ENCODE measurements around the gene AGBL5.
A peak's percentile ranks its signal among the peaks of the same experiment; 100 is the strongest.

Gene AGBL5

DNA sequence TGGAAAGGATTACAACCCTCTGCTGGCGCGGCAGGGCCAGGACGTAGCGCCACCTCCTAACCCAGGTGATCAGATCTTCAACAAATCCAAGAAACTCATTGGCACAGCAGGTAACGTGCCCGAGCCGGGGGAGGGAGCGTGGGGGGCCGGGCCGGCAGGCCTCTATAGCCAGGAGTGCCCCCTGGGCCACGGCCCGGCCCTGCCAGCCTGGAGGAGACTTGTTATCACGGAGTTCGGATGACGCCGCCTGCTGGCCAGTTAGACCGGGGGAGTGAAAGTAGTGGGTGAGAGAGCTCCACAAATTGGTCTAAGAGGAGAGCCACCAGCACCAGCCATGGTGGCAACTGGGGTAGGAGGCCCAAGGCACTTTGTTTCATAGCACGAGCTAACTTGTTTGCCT is 27.3 kb upstream of the AGBL5 start:
- DNase-seq: peak; percentile 83

DNA sequence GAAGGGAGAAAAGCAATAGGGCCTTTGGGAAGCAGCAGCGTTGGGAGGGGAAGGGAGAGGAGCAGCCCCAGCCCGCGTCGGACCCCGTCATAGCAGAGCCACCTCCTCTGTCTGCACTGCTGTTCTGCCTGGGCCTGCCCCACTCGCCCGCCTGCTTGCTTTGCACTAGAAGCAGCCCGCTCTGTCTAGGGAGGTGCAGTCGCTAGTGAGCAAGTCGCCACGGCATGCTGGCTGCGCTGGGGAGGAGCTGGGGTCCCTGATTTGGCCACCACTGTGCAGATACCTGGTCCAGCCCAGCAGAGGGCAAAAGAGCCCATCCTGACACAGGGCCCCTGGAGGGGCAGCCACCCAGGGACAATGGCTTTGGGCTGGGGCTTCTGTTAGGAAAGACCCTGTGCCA is 26.7 kb upstream of the AGBL5 start:
- DNase-seq: no peak

DNA sequence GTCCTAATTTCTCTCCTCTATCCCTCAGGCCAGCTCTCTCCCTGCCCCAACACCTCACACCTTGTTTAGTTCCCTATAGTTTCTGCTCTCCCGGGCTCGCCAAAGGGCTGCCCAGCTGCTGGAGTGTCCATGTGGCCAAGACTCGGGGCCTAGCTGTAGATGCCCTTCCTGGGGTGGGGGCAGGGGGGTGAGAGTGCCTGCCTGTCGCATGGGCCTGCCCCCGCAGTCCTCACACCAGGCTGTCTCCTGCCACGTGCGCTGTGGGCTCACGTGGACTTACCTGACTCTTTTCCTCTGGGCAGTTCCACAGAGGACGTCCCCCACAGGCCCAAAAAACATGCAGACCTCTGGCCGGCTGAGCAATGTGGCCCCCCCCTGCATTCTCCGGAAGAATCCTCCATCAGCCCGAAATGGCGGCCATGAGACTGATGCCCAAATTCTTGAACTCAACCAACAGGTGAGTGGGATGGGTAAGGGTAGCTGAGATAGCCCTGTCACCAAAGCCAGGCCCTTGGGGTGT is 26.1 kb upstream of the AGBL5 start:
- DNase-seq: no peak

DNA sequence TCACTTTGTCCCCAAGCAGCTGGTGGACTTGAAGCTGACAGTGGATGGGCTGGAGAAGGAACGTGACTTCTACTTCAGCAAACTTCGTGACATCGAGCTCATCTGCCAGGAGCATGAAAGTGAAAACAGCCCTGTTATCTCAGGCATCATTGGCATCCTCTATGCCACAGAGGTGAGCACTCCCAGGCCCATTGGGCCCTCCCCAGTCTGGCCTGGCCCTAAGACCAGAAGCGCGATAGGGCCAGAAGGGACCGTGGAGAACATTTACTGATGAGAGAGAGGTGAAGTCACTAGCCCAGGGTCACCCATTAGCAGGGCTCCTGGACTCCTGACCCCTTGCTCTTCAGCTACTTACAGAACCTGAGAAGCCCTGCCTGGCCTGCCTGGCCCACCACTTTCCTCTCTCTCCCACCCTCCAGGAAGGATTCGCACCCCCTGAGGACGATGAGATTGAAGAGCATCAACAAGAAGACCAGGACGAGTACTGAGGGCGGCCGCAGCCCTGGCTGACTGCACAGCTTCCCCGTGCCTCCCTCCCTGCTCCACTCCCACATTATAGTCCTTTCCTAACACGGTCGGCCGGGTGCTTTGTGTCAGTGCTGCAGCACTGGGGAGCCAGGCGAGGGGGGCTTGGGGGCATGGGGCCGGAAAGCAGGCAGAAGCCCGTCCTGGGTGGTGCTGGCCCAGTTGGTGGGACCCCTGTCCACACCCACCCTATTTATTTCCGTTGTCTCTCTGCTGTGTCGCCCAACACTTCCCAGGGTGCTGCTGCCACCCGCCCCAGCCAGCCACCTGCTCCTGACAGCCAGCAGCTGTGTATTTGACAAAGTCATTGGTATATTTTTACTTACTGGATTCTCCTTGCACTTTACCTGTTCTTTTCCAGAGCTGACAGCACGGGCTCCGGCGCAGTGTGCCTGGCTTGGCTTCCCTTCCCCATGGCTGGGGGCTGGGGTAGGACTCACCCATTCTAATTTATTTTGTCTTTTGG is 25.3 kb upstream of the AGBL5 start:
- no peak for DNase-seq

DNA sequence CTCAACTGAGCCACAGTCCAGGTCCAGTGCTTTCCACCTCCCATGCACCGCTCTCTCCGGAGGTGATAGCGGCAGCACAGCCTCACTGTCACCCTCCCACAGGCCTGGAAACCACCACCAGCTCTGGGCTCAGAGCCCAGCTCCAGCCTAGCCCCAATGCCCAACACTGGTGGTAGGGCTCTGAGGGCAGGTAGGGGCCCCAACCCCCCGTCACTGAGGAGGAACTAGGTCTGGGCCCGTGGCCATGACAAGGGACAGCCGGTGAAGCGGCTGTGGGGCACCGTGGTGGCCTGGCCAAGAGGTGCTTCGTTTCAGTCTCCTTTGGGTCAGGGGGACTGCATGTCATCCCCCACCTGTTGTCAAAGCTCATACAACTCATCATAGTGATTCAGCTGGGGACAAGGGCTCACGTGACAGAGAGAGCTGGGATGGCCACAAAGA is 24.2 kb upstream of the AGBL5 start:
- no peak for DNase-seq

DNA sequence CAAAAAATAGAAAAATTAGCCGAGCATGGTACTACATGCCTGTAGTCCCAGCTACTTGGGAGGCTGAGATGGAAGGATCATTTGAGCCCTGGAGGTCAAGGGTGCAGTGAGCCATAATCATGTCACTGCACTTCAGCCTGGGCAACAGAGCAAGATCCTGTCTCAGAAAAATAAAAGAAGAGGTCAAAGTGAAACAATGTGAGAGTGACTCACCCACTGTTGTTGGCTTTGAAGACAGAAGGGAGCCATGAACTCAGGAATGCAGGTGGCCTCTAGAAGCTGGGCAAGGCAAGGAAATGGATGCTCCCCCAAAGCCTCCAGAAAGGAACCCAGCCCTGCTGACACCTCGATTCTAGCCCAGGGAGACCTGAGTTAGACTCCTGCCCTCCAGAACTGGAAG is 22.4 kb upstream of the AGBL5 start:
- no peak for DNase-seq

DNA sequence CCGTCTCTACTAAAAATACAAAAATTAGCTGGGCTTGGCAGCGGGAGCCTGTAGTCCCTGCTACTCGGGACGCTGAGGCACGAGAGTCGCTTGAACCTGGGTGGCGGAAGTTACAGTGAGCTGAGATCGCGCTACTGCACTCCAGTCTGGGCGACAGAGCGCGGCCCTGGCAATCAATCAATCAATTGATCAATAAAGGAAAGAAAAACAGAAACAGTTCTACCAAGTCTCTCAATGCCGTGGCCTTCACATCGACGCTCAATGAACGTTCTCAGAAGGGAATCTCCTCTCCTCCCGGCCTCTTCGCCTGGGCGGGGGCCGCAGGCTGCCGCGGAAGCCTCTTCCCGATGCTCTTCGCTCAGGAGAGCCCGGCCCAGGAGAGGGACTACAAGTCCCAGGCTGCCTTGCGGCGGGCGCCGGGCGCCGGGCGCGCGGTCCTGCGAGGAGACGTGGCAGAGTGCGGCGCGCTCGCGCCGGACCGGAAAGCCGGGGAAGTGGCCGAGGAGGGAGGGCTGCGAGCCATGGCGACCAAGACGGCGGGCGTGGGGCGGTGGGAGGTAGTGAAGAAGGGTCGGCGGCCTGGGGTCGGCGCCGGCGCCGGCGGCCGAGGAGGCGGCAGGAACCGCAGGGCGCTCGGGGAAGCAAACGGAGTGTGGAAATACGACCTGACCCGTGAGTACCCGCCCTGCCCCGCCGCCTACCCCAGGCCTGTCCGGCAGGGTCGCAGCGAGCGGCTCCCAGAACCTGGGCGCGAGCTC is 18.8 kb upstream of the AGBL5 start, which contains the start of gene TMEM214:
TSS of gene TMEM214 (plus strand) at position 471 of the 758 bp plus-strand sequence. CDS start at position 522, 51 bp downstream.
- DNase-seq: peak; percentile 96

DNA sequence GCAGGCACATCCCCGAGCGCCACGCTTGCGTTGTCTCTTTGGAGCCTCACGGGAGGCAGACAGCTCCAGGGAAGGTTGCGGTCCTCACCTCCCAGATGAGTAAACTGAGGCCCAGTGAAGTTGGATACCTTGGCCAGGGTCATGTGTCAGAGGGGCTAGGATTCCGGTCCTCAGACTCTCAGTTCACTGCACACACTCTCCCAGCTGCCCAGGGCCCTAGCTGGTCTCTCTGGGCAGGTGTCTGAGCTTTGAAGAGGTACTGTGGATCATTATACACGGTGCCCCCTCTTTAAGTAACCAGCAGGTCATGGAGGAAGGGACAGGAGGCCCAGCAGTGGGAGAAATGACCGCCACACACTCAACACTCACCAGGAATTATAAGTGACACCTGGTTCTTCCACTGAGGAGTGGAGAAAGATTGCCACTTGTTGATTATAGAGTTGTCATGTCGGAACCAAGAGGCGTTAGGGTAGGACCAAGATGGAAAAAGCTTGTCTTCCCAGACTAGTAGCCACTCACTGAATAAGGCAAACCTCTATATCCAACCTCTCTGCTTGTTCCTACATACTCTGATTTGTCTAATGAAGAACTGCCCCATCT is 18.1 kb upstream of the AGBL5 start:
- no peak for DNase-seq

DNA sequence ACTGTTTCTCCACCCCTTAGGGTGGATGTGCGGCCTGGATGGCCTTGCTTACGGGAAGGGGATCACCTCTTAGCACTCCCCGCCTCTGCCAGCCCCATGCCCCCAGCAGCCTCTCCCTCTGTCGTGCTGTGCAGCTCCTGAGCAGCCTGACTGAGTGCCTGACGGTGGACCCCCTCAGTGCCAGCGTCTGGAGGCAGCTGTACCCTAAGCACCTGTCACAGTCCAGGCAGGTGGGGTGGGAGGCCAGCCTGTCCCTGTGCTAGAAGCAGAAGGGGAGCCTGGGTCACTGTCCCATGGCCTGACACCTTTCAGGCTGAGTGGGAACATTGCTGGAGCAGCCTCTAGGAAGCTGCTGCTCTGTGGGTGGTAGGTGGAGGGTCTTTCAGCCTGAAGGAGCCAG is 13.5 kb upstream of the AGBL5 start:
- no peak for DNase-seq

DNA sequence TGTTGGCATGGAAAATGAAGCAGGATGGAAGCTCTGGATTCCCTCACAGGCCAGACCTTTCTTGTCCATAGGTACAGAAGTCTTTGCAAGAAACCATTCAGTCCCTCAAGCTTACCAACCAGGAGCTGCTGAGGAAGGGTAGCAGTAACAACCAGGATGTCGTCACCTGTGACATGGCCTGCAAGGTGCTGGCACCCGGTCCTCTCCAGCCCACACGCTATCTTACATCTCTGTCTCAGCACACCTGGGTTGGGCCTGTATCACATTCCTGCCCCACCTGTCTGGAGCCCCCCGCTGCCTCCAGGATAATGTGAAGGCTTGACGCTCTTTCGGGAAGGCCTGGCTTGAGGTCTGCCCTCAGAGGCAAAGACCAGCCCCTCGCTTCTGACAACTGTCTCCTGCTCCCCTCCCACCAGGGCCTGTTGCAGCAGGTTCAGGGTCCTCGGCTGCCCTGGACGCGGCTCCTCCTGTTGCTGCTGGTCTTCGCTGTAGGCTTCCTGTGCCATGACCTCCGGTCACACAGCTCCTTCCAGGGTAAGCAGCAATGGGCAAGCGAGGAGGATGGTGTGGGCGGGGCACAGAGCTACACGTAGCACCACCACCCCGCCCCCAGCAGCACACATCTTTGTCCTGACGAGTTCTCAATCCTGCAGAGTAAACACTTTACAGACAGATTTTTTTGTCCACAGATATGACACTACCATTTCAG is 12.7 kb upstream of the AGBL5 start:
- DNase-seq: no peak

DNA sequence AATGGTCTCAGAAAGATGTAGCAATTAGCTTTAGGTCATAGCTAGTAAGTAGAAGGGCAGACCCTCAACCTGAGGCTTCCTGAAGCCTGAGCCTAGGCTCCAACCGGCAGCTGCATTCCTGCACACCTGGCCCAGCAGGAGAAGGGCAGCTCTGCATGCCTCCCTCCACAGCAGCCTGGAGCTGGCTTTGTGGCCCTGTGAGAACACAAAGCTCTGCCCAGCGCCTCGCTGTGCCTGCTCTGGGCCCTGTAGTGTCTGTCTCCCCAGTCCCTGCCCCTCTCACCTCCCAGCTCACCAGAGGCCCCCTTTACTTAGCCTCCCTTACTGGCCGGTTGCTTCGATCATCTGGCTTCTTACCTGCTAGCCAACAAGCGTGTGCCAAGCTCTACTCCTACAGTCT is 12.0 kb upstream of the AGBL5 start:
- no peak for DNase-seq

DNA sequence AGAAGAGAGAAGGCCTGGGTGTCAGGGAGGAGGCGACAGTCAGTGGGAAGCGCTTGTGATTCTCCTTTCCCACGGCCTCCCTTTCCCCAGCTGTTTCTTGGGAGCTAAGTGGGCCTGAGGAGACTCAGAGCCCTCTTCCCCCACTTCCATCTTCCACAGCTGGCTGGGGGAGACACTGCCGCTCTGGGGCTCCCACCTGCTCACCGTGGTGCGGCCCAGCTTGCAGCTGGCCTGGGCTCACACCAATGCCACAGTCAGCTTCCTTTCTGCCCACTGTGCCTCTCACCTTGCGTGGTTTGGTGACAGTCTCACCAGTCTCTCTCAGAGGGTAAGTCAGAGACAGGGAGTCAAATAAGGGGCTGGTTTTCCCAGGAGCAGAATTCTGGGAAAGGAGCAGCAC is 11.6 kb upstream of the AGBL5 start:
- DNase-seq: no peak

DNA sequence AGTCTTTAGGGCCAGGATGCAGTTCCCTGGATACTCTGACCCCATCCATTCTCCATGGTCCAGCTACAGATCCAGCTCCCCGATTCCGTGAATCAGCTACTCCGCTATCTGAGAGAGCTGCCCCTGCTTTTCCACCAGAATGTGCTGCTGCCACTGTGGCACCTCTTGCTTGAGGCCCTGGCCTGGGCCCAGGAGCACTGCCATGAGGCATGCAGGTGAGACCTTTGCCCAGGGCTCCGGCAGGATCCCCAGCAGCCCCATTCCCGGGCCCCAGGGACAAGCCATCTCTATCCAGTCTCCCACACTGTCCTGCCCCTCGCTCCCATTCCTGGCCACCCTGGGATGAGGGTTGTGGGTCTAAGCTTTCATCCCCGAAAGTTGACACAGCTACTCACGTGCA is 11.2 kb upstream of the AGBL5 start:
- DNase-seq: no peak

DNA sequence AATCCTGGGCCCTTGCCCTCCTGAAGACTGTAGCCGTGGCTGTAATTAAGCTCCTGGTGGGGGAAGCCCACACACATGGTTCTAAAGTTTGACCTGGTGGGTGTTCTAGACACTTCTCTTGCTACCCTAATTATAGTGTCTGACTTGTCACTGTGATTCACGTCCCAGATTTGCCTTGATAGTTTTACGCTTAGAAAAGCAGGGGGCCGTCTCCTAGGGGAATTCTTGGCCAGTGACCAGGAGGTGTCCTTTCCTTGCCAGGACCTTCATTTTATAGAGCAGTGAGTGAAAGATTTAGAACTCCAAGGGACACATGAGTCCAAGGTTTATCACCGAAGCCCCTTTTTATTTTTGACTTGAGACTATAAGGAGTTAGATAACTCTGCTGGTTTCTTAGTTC is 9.7 kb upstream of the AGBL5 start:
- DNase-seq: no peak

DNA sequence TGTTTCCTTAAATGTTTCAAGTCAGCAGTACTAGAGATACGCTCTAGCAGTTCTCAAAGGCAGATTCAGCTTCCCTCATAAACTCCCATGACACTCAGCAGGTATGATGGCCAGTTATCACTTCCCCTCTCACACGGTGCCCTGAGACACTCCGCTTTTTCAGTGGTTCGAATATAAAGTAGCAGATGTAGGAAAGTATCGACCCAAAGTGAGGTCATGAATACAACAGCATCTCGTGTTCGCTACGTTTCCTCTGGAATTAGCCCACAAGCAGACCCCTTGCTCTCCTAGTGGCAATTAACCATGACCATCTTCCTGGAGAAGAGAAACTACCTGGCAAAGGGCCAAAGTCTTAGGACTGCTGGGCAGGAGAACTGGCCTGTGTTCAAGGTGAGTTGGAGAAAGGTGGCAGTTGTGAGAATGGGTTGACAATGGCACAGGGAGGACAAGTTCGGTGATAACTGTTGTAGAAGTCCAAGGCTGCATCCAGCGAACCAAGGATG is 9.3 kb upstream of the AGBL5 start:
- DNase-seq: no peak

DNA sequence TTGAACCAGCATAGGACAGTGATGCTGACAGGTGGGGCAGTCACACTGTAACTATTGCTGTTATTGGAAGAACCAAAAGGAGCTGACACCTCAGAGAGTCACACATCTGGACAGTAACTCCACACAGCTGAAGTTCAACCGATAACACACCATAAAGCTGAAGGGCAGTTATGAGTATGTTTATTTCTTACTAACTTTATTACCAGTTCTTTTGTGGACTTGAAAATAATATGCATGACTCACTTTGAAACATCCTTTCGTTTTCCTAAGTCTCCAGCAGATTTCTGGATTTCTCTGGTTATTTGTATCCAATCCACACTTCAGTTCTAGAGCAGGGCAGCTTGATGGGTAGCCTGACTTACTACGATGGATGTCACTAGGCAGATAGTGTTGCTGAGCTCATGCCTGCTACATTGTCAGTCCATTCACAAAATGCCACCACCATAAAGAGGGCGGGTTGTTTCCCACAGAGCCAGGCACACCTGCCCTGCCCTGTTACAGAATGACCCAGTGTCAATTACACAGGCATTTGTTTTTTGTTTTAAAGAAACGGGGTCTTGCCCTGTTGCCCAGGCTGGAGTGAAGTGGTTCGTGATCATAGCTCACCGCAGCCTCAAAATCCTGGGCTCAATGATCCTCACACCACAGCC is 8.4 kb upstream of the AGBL5 start:
- no peak for DNase-seq

DNA sequence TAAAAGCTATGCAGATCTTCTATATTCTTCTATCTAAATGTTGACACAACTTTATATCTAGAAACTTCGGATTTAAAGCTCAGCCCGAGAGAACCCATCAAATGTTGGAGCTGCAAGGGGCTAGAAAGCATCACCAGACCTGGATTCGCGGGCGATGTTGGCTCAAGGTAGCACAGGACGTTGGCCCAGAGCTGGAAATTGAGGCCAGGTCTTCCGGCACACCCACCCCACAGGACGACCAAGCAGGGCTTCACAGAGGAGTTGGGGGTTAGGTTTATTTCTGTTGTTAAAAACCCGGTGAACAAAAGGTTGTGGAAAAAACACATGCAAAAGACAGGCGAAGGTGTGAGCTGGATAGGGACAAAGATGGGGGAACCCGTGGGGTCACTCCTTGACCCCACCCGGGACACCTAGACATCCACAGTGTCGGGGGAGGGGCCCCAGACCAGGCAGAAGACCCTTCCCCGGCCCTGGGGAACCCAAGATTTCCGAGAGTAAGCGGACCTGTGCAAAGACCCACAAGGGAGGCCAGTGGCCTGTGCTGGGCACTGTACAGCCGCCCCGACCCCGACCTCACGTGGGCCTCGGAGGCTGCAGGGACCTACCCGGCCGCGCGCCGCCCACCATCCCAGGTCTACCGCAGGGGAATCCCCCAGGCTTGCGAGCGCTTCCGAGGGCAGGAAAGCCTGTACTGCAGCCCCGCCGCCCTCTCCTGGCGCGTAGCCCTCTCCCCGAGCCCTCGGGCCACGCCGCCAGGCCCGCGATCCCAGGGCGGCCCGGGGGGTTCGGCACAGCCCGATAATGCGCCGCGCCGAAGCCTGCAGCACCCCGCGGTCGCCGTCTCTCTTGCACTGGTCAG is 1.8 kb upstream of the AGBL5 start:
- DNase-seq: peak; percentile 66

DNA sequence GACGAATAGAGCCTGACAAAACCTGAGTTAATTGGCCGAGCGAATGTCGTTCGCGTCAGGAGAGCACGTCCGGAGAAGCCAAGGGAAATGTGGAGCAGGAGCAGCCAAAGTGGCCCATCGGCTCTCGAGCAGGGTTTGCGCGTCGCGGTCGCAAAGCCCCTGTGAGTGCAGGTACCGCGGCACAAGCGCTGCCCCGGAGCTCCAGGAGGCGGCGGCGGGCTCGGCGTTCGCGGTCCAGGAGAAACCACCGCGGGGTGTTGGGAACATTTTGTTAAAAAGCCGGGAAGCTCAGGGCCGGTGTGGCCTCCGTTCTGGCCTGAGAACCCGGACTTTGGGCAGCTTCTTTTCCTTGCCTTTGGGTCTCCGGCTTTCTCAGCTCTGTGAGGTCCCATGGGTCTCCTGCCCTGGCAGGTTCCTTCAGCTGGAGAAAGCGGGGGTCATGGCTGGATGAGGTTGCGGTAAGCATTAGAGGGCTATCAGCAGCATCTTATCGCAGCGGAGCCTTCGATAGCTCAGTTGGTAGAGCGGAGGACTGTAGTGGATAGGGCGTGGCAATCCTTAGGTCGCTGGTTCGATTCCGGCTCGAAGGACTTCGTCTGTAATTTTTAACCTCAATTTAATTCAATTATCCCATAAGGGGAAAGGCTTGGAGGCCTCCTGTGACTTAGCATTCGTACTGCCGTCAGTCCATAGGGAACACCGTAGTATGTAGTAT is 1.0 kb upstream of the AGBL5 start:
- peak; percentile 77 for DNase-seq

DNA sequence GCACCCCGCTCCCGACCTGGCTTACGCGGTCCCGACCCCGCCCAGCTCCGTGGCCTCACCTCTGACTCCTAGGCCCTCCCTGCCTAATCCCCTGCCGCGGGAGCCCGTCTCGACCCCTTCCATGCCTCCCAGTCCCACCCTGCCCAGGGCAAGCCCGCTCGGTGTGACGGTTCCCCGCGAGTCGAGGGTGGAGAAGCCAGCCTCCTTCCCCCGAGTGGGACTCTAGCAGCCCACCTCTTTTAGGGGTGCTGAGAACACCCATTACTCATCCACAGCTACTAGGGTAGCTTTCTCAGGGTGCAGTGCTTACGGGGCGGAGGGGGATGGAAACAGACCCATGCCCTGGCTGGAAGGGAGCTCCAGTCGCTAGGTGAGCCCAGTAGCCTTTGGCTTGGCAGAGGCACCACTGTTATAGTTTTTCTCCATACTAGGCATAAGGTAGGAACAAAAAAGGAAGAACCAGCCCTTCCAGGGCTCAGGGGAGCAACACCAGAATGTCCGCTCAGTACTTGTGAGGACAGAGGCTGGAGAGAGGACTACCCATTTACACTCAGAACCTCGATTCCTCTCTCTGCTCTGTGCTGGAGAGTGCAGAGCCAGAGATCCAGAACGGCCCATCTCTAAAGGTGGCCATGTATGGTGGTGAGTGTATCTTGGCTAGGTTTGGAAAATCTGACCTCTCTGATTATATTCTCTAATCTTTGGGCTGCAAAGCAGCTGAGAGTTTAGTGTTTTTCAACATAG is 606 bp downstream of the AGBL5 start:
- DNase-seq: no peak
